ENCODE measurements around the gene C19orf53. TPM values are rescaled to one million over a fixed set of nuclear protein-coding genes. Genes with fewer than 3 reads are reported as not detected.

C19orf53 gene
- total RNA-seq, result 100 to 1,000 TPM in 1 of 4 donors, 10 to 100 TPM in 3; 20.5 to 233 (median 77.3) TPM

GRCh38 chr19:13774217-13775191 is at the start of gene C19orf53:
TSS of gene C19orf53 (plus strand) at chr19:13774456. CDS start at chr19:13774478, 22 bp downstream.
- intact Hi-C loops (cut with DNase I; ENCODE audit: low total_unique reads), result no loop called here
- peaks cover 0 to 9% of the 10 kb centered on the region in 2 donors for H3K4me1 ChIP-seq
- peak; percentile 89 to 90 for DNase-seq
- TF ChIP-seq CTCF (IDR thresholded peaks at IDR 0.05) (peak in 2 of 4 experiments; percentile 26 to 43), POLR2A (IDR thresholded peaks at IDR 0.05) (peak; percentile 73 to 91)
- H3K27me3 ChIP-seq, result no peaks in the 10 kb centered on the region
- no peaks in the 10 kb centered on the region for H3K9me3 ChIP-seq
- peak within 1 kb of the TSS; percentile 85 to 99 for H3K4me3 ChIP-seq
- H3K36me3 ChIP-seq, result no peaks in the 10 kb centered on the region
- H3K27ac ChIP-seq, result peak within 1 kb of the TSS; percentile 86 to 95

GRCh38 chr19:13726323-13726722 is 47.9 kb upstream of the C19orf53 start:
- intact Hi-C loops (cut with DNase I; ENCODE audit: low total_unique reads), result no loop called here
- H3K27ac ChIP-seq, result no peak overlapping the region
- no peaks in the 10 kb centered on the region for H3K27me3 ChIP-seq
- no peak for DNase-seq
- no peaks in the 10 kb centered on the region for H3K9me3 ChIP-seq
- H3K36me3 ChIP-seq, result no peaks in the 10 kb centered on the region
- no peak for TF ChIP-seq CTCF (IDR thresholded peaks at IDR 0.05)
- no peak for TF ChIP-seq POLR2A (IDR thresholded peaks at IDR 0.05)
- no peak overlapping the region for H3K4me3 ChIP-seq
- no peaks in the 10 kb centered on the region for H3K4me1 ChIP-seq

GRCh38 chr19:13727798-13728197 is 46.5 kb upstream of the C19orf53 start:
- intact Hi-C loops (cut with DNase I; ENCODE audit: low total_unique reads), result no loop called here
- peak in 1 of 2 donors; percentile 32 for DNase-seq
- H3K27me3 ChIP-seq, result no peaks in the 10 kb centered on the region

GRCh38 chr19:13729859-13730258 is 44.4 kb upstream of the C19orf53 start:
- intact Hi-C loops (cut with DNase I; ENCODE audit: low total_unique reads), result no loop called here
- H3K4me1 ChIP-seq, result no peaks in the 10 kb centered on the region
- H3K4me3 ChIP-seq, result no peak overlapping the region
- TF ChIP-seq POLR2A (IDR thresholded peaks at IDR 0.05), result no peak
- no peaks in the 10 kb centered on the region for H3K36me3 ChIP-seq
- DNase-seq, result no peak
- H3K27ac ChIP-seq, result peak overlapping the region; percentile 93 to 96
- no peaks in the 10 kb centered on the region for H3K27me3 ChIP-seq
- H3K9me3 ChIP-seq, result no peaks in the 10 kb centered on the region

More at GRCh38 chr19:13727798-13728197, 46.5 kb upstream of the C19orf53 start:
- Histone ChIP-seq H3K36me3 (no peaks in the 10 kb centered on the region), H3K4me1 (no peaks in the 10 kb centered on the region), H3K27ac (no peak overlapping the region), H3K4me3 (no peak overlapping the region), H3K9me3 (no peaks in the 10 kb centered on the region)
- TF ChIP-seq POLR2A (IDR thresholded peaks at IDR 0.05) (no peak), CTCF (IDR thresholded peaks at IDR 0.05) (no peak)

- intact Hi-C loops (cut with DNase I; ENCODE audit: low total_unique reads), result no loop called here
- no peaks in the 10 kb centered on the region for H3K9me3 ChIP-seq
- peak overlapping the region; percentile 93 to 96 for H3K27ac ChIP-seq
- H3K36me3 ChIP-seq, result no peaks in the 10 kb centered on the region
- no peaks in the 10 kb centered on the region for H3K27me3 ChIP-seq
- peak; percentile 93 to 95 for DNase-seq
- H3K4me3 ChIP-seq, result peak overlapping the region; percentile 42 to 66
- TF ChIP-seq CTCF (IDR thresholded peaks at IDR 0.05) (peak in 1 of 4 experiments; percentile 14), POLR2A (IDR thresholded peaks at IDR 0.05) (peak; percentile 6 to 68)
- no peaks in the 10 kb centered on the region for H3K4me1 ChIP-seq
Observed at GRCh38 chr19:13731147-13731964, 42.9 kb upstream of the C19orf53 start.
